Spinal cord (tissue), 10 donors: ENCODE measurements around the gene AP3S2. TPM values are rescaled to one million over a fixed set of nuclear protein-coding genes. Genes with fewer than 3 reads are reported as not detected.

ENCODE experiments used
- DNase-seq, 6 donors: peaks; one replicate each; pipeline versions ENCODE4 v3.0.0 to v3.0.0-alpha.2; 2013 to 2015; ENCODE audit warnings: low spot score in 6 of 6, low read depth in 4 of 6
- H3K27ac ChIP-seq: one replicate; pipeline ENCODE4 v1.5.1; 2013; ENCODE audit warnings: low read depth, low read length, control low read depth
- H3K27me3 ChIP-seq: one replicate; pipeline ENCODE4 v1.6.1; 2013; ENCODE audit warnings: low read length; ENCODE audit not compliant: control insufficient read depth, insufficient read depth
- H3K36me3 ChIP-seq: one replicate; pipeline ENCODE4 v1.6.1; 2013; ENCODE audit warnings: low read length; ENCODE audit not compliant: control insufficient read depth, insufficient read depth
- H3K4me1 ChIP-seq: one replicate; pipeline ENCODE4 v1.6.1; 2013; ENCODE audit warnings: low read length; ENCODE audit not compliant: control insufficient read depth, insufficient read depth
- H3K4me3 ChIP-seq: one replicate; pipeline ENCODE4 v1.5.1; 2013; ENCODE audit warnings: low read depth, low read length, control low read depth
- H3K9me3 ChIP-seq: one replicate; pipeline ENCODE4 v1.6.1; 2013; ENCODE audit warnings: low read length; ENCODE audit not compliant: control insufficient read depth, insufficient read depth
- WGBS: methylation state at CpG from one replicate; pipeline ENCODE4 v1.1.5; 2013; ENCODE audit warnings: missing lambda C conversion rate; ENCODE audit not compliant: insufficient coverage; 5-methylcytosine and 5-hydroxymethylcytosine counted together
- polyA plus RNA-seq, 2 donors: library from polyadenylated mRNA; unstranded; fragments of 120-200 nt; gene quantifications; one replicate each; pipeline ENCODE4 v1.2.1, GENCODE V29; 2013; ENCODE audit not compliant: insufficient read length in 2 of 2
- total RNA-seq, 2 donors: library from RNA; depleted of rRNA in 1 of 2; stranded (reverse); fragments of 120-200 nt in 1 of 2; fragments of >200 nt in 1 of 2; gene quantifications; one replicate each; pipeline versions ENCODE4 v1.2.3 to v1.2.4, GENCODE V29; 2013 to 2014
- donor health status: healthy.

Gene AP3S2
- total and polyA plus RNA-seq, 4 donors = 43.6 to 66.0 (median 48.8) TPM

GRCh38 chr15:89829161-89829560 lies 64.6 kb downstream of the AP3S2 start:
- Histone ChIP-seq H3K27me3 (no peaks in the 10 kb centered on the region), H3K36me3 (peaks cover 26% of the 10 kb centered on the region), H3K27ac (no peak overlapping the region), H3K9me3 (no peaks in the 10 kb centered on the region), H3K4me1 (peaks cover 18% of the 10 kb centered on the region), H3K4me3 (no peak overlapping the region)
- no peak for DNase-seq
- WGBS = 70% methylated on average over 8 of the region's 8 CpGs

GRCh38 chr15:89828281-89829145 lies 65.3 kb downstream of the AP3S2 start:
- peaks cover 18% of the 10 kb centered on the region for H3K4me1 ChIP-seq
- no peak overlapping the region for H3K4me3 ChIP-seq
- H3K36me3 ChIP-seq = peaks cover 19% of the 10 kb centered on the region
- DNase-seq = peak in 2 of 6 donors; percentile 14 to 38
- no peaks in the 10 kb centered on the region for H3K27me3 ChIP-seq
- 20% methylated on average over 11 of the region's 17 CpGs for WGBS
- no peak overlapping the region for H3K27ac ChIP-seq
- H3K9me3 ChIP-seq = no peaks in the 10 kb centered on the region

GRCh38 chr15:89827829-89828228 lies 66.0 kb downstream of the AP3S2 start:
- peaks cover 19% of the 10 kb centered on the region for H3K36me3 ChIP-seq
- H3K27ac ChIP-seq = no peak overlapping the region
- WGBS = 84% methylated on average over 4 of the region's 4 CpGs
- peaks cover 18% of the 10 kb centered on the region for H3K4me1 ChIP-seq
- DNase-seq = no peak
- no peaks in the 10 kb centered on the region for H3K9me3 ChIP-seq
- H3K4me3 ChIP-seq = no peak overlapping the region
- no peaks in the 10 kb centered on the region for H3K27me3 ChIP-seq

- H3K4me1 ChIP-seq = peaks cover 18% of the 10 kb centered on the region
- H3K27me3 ChIP-seq = peaks cover 2% of the 10 kb centered on the region
- no peak overlapping the region for H3K27ac ChIP-seq
- no peak overlapping the region for H3K4me3 ChIP-seq
- peaks cover 13% of the 10 kb centered on the region for H3K36me3 ChIP-seq
- no peaks in the 10 kb centered on the region for H3K9me3 ChIP-seq
- DNase-seq = no peak
- WGBS = 85% methylated on average over 12 of the region's 13 CpGs
Observed at GRCh38 chr15:89826671-89827655, 66.8 kb downstream of the AP3S2 start.

GRCh38 chr15:89825271-89825940 lies 68.4 kb downstream of the AP3S2 start:
- Histone ChIP-seq H3K9me3 (no peaks in the 10 kb centered on the region), H3K27me3 (peaks cover 2% of the 10 kb centered on the region), H3K27ac (no peak overlapping the region), H3K4me3 (no peak overlapping the region), H3K4me1 (peaks cover 18% of the 10 kb centered on the region), H3K36me3 (peaks cover 6% of the 10 kb centered on the region)
- no peak for DNase-seq
- 68% methylated on average over 5 of the region's 10 CpGs for WGBS

GRCh38 chr15:89824607-89824867 lies 69.3 kb downstream of the AP3S2 start:
- Histone ChIP-seq H3K36me3 (no peaks in the 10 kb centered on the region), H3K4me3 (no peak overlapping the region), H3K27me3 (peaks cover 2% of the 10 kb centered on the region), H3K27ac (no peak overlapping the region), H3K4me1 (peaks cover 18% of the 10 kb centered on the region), H3K9me3 (no peaks in the 10 kb centered on the region)
- no peak for DNase-seq
- 77% methylated on average over 7 of the region's 7 CpGs for WGBS

- no peaks in the 10 kb centered on the region for H3K36me3 ChIP-seq
- peaks cover 14% of the 10 kb centered on the region for H3K4me1 ChIP-seq
- peaks cover 2% of the 10 kb centered on the region for H3K27me3 ChIP-seq
- DNase-seq = no peak
- H3K9me3 ChIP-seq = no peaks in the 10 kb centered on the region
- no peak overlapping the region for H3K27ac ChIP-seq
- H3K4me3 ChIP-seq = no peak overlapping the region
- WGBS = 78% methylated on average over 15 of the region's 16 CpGs
Observed at GRCh38 chr15:89823836-89824606, 69.8 kb downstream of the AP3S2 start.

GRCh38 chr15:89822951-89823711 lies 70.7 kb downstream of the AP3S2 start:
- WGBS = 78% methylated on average over 6 of the region's 7 CpGs
- no peaks in the 10 kb centered on the region for H3K9me3 ChIP-seq

More at GRCh38 chr15:89822951-89823711, 70.7 kb downstream of the AP3S2 start:
- H3K4me3 ChIP-seq = no peak overlapping the region
- peaks cover 5% of the 10 kb centered on the region for H3K4me1 ChIP-seq
- H3K27me3 ChIP-seq = peaks cover 2% of the 10 kb centered on the region
- H3K27ac ChIP-seq = no peak overlapping the region
- H3K36me3 ChIP-seq = no peaks in the 10 kb centered on the region
- DNase-seq = no peak
